Breast epithelium (tissue), 4 donors: ENCODE data around the gene NEURL1B. TPM values are rescaled to one million over a fixed set of nuclear protein-coding genes. Genes with fewer than 3 reads are reported as not detected.

Experiments used
- DNase-seq, 2 donors: peaks; one replicate each; pipeline ENCODE4 v3.0.0-alpha.2; 2019; ENCODE audit warnings: low spot score in 2 of 2
- H3K27ac ChIP-seq, 2 donors: fragments of 200-600 bp; sonication (generic) in 1 of 2; one replicate each; pipeline ENCODE4 v1.5.1; 2016 to 2019; ENCODE audit warnings: mild to moderate bottlenecking in 1 of 2
- H3K27me3 ChIP-seq, 2 donors: fragments of 200-600 bp; sonication (generic) in 1 of 2; one replicate each; pipeline versions ENCODE4 v1.5.1 to v1.6.0; 2017 to 2019; ENCODE audit warnings: control low read depth in 1 of 2, mild to moderate bottlenecking in 1 of 2
- H3K36me3 ChIP-seq: fragments of 200-600 bp; one replicate; pipeline ENCODE4 v1.5.1; 2019
- H3K4me1 ChIP-seq, 2 donors: fragments of 200-600 bp; sonication (generic); one replicate each; pipeline ENCODE4 v1.5.1; 2016 to 2019; ENCODE audit warnings: control low read depth in 1 of 2
- H3K4me3 ChIP-seq, 3 donors: fragments of 200-600 bp; sonication (generic); 1 replicate in 2 of 3; 2 replicates in 1 of 3; pipeline ENCODE4 v1.5.1; 2016 to 2019; ENCODE audit warnings: mild to moderate bottlenecking in 3 of 3, moderate library complexity in 2 of 3
- H3K9me3 ChIP-seq, 2 donors: fragments of 200-600 bp; sonication (generic) in 1 of 2; one replicate each; pipeline ENCODE4 v1.5.1; 2016 to 2019; ENCODE audit warnings: control low read depth in 1 of 2
- POLR2A ChIP-seq: fragments of 450-650 bp; IDR thresholded peaks from one replicate; pipeline ENCODE4 v1.6.1; 2016; ENCODE audit warnings: antibody characterized with exemption, mild to moderate bottlenecking, moderate library complexity
- POLR2AphosphoS5 ChIP-seq, 3 donors: sonication (generic); formaldehyde crosslinking; IDR thresholded peaks; one replicate each; pipeline ENCODE4 v1.6.1; 2017; ENCODE audit warnings: antibody characterized with exemption in 3 of 3
- intact Hi-C: fragments of 100-400 bp; cut with DNase I; formaldehyde crosslinking; loops from one replicate; pipeline ENCODE4 v1.15.1; 2023; ENCODE audit warnings: low total_unique reads
- total RNA-seq, 3 donors: library from RNA; depleted of rRNA; stranded (reverse); fragments of >200 nt; gene quantifications; one replicate each; pipeline ENCODE4 v1.1.0, GENCODE V29; 2016
- TF ChIP-seq, protein P1 (sequence below), 3 donors: fragments of 450-650 bp; IDR thresholded peaks; one replicate each; pipeline ENCODE4 v1.5.1; 2016 to 2017; ENCODE audit warnings: antibody characterized with exemption in 3 of 3, mild to moderate bottlenecking in 3 of 3, moderate library complexity in 3 of 3

NEURL1B gene
- total RNA-seq, 3 donors from 2014 or later: 6.3 to 17.0 (median 9.9) TPM

DNA sequence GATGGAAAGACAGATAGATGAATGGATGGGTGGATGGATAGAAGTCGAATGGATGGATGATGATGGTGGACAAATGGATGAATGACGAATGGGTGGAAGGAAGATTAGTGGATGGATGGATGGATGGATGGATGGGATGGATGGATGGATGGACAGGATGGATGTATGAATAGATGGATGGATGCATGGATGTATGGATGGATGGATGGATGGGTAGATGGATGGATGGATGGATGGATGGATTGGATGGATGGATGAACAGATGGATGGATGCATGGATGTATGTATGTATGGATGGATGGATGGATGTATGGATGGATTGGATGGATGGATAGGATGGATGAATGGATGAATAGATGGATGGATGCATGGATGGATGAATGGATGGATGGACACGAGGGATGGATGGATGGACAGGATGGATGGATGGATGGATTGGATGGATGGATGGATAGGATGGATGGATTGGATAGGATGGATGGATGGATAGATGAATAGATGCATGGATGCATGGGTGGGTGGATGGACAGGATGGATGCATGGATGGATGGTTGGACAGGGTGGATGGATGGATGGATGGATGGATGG, 77.6 kb downstream of the NEURL1B start:
- no peaks in the 10 kb centered on the region for H3K4me1 ChIP-seq
- TF ChIP-seq POLR2AphosphoS5 (IDR thresholded peaks at IDR 0.05): no peak
- TF ChIP-seq POLR2A: no peak
- TF ChIP-seq, protein P1, sequence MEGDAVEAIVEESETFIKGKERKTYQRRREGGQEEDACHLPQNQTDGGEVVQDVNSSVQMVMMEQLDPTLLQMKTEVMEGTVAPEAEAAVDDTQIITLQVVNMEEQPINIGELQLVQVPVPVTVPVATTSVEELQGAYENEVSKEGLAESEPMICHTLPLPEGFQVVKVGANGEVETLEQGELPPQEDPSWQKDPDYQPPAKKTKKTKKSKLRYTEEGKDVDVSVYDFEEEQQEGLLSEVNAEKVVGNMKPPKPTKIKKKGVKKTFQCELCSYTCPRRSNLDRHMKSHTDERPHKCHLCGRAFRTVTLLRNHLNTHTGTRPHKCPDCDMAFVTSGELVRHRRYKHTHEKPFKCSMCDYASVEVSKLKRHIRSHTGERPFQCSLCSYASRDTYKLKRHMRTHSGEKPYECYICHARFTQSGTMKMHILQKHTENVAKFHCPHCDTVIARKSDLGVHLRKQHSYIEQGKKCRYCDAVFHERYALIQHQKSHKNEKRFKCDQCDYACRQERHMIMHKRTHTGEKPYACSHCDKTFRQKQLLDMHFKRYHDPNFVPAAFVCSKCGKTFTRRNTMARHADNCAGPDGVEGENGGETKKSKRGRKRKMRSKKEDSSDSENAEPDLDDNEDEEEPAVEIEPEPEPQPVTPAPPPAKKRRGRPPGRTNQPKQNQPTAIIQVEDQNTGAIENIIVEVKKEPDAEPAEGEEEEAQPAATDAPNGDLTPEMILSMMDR (IDR thresholded peaks at IDR 0.05): no peak
- intact Hi-C loops: no loop called here

DNA sequence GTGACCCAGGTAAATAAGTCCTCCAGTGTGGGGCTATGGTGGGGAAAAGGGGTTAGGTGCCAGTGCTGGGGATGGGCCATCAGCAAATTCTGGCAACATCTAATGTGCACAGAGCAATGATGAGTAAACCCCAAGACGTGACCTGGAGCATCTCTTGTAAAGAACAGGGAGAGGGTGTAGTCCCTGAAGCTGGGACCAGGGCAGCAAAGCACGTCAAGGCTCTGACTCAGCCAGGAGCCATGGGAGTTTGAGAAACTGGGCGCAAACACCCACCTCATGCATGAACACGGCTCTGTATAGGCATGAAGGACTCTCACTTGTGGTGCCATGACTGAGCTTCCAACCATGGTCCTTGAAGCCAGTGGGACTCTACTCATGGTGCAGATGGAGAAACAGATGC, 78.1 kb downstream of the NEURL1B start:
- DNase-seq: no peak
- H3K4me1 ChIP-seq: no peaks in the 10 kb centered on the region
- TF ChIP-seq POLR2A: no peak
- no peak for TF ChIP-seq POLR2AphosphoS5 (IDR thresholded peaks at IDR 0.05)
- TF ChIP-seq, protein P1 (IDR thresholded peaks at IDR 0.05): no peak
- H3K9me3 ChIP-seq: no peaks in the 10 kb centered on the region
- no peak overlapping the region for H3K4me3 ChIP-seq
- intact Hi-C loops: no loop called here
- no peaks in the 10 kb centered on the region for H3K36me3 ChIP-seq
- H3K27ac ChIP-seq: no peak overlapping the region
- no peaks in the 10 kb centered on the region for H3K27me3 ChIP-seq

More for the DNA sequence above, 77.6 kb downstream of the NEURL1B start:
- no peaks in the 10 kb centered on the region for H3K36me3 ChIP-seq
- no peaks in the 10 kb centered on the region for H3K27me3 ChIP-seq
- H3K4me3 ChIP-seq: no peak overlapping the region
- H3K27ac ChIP-seq: no peak overlapping the region
- DNase-seq: no peak
- H3K9me3 ChIP-seq: no peaks in the 10 kb centered on the region

DNA sequence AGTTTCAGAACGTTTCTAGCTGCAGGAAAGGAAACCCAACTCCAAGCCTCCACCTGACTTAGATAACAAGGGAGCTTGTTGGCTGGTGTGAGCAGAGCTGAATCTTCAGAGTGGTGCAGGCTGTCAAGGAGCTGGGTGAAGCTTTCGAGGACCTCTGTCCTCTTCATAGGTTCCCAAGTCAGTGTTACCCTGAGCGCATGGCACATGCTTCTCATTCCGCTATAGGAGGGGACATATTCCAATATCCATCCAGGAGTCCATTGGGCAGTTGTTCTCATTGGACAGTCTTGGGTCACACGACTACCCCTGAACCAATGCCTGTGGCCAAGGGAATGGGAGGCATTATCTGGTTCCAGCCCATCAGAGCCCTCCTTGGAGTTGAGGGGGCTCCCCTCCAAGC, 79.6 kb downstream of the NEURL1B start:
- Histone ChIP-seq H3K27me3 (no peaks in the 10 kb centered on the region), H3K4me1 (no peaks in the 10 kb centered on the region), H3K27ac (peak overlapping the region in 1 of 2 donors; percentile 41), H3K4me3 (no peak overlapping the region), H3K9me3 (no peaks in the 10 kb centered on the region), H3K36me3 (no peaks in the 10 kb centered on the region)
- DNase-seq: no peak
- TF ChIP-seq, protein P1 (IDR thresholded peaks at IDR 0.05): no peak
- TF ChIP-seq POLR2AphosphoS5 (IDR thresholded peaks at IDR 0.05): no peak
- no peak for TF ChIP-seq POLR2A
- intact Hi-C loops: no loop called here

DNA sequence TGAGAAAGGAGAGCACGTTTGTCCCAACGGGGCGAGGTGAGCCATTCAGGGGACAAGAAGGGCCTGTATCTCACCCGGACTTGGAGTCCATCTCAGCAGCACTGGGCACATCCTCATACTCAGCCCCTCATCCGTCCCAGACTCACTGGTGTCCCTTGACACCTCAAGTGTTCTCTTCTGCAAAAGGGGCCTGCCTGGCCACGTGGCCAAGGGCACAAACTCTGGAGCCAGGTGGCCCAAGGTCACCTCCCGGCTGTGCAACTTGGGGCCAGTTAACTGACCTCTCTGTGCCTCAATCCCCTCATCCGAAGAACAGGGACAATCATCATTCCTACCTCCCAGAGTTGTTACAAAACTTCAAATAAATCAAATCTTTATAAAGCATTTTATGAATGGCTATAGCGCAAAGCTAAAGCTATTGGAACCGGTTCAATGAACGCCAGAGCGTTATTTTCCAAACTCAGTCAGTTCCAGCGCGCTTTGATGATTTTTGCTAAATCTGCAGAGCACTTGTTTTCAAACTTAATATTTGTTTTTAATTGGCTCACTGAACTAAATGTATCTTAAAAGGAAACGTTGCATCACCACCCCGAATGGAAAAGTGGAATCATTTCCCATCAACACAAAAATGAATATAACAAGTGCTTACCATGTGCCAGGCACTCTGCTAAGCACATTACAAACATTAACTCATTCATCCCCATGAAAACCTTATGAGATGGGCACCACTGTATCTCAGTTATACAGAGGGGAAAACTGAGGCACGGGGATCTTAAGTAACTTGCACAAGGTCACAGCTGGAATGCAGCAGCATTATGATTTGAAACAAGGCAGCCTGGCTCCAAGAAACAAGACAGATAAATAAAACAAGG, 80.6 kb downstream of the NEURL1B start:
- H3K27ac ChIP-seq: peak overlapping the region in 1 of 2 donors; percentile 41
- H3K9me3 ChIP-seq: no peaks in the 10 kb centered on the region
- H3K27me3 ChIP-seq: no peaks in the 10 kb centered on the region
- DNase-seq: no peak
- H3K4me3 ChIP-seq: no peak overlapping the region
- TF ChIP-seq POLR2A: no peak
- TF ChIP-seq, protein P1 (IDR thresholded peaks at IDR 0.05): no peak
- peak in 2 of 3 donors; percentile 46 to 71 for TF ChIP-seq POLR2AphosphoS5 (IDR thresholded peaks at IDR 0.05)
- intact Hi-C loops: no loop called here
- no peaks in the 10 kb centered on the region for H3K36me3 ChIP-seq
- no peaks in the 10 kb centered on the region for H3K4me1 ChIP-seq

DNA sequence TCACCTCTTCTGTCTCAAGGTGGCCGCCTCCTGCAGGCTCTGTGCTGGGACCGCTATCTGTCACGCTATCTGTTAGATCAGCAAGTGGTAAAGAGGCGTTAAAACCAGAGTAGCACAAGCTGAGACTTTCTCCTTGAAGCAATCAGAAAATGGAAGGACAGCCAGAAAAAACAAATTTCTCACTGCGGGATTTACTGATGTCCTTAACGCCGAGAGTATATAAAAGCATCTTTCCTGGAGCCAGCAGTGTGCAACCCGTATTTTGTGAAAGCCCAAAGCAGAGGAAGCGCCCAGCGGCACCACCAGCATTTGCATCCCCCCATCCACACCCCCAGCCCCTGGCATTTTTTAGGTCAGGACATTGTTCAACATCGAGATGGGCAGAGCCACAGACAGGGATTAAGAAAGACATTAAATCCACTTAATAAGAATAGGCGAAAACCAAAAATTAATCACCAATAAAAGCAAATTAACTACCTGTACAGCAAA, 81.3 kb downstream of the NEURL1B start:
- Histone ChIP-seq H3K4me3 (no peak overlapping the region), H3K9me3 (no peaks in the 10 kb centered on the region), H3K27me3 (no peaks in the 10 kb centered on the region), H3K27ac (peak overlapping the region in 1 of 2 donors; percentile 6), H3K36me3 (no peaks in the 10 kb centered on the region), H3K4me1 (no peaks in the 10 kb centered on the region)
- intact Hi-C loops: no loop called here
- no peak for TF ChIP-seq POLR2A
- no peak for TF ChIP-seq POLR2AphosphoS5 (IDR thresholded peaks at IDR 0.05)
- TF ChIP-seq, protein P1 (IDR thresholded peaks at IDR 0.05): no peak
- DNase-seq: no peak
